HepG2 (cell line): ENCODE data around the gene AHSG. TPM values are rescaled to one million over a fixed set of nuclear protein-coding genes. Genes with fewer than 3 reads are reported as not detected.

ENCODE experiments used
- BRD4 ChIP-seq: sonication (generic); formaldehyde crosslinking; IDR thresholded peaks from 2 replicates; pipeline ENCODE4 v1.4.0; 2020; ENCODE audit warnings: missing genetic modification reagents
- CEBPG ChIP-seq: IDR thresholded peaks from 2 replicates; pipeline ENCODE4 v1.6.1; 2016
- CHD4 ChIP-seq: fragments of 200-600 bp; sonication (generic); IDR thresholded peaks from 2 replicates; pipeline ENCODE4 v1.7.0; 2017; ENCODE audit warnings: mild to moderate bottlenecking, low read length, borderline replicate concordance
- MATR3 ChIP-seq: sonication (generic); formaldehyde crosslinking; IDR thresholded peaks from 2 replicates; pipeline ENCODE4 v1.4.0; 2020; ENCODE audit warnings: missing genetic modification reagents
- MAZ ChIP-seq, 2 experiments: sonication (generic) in 1 of 2; formaldehyde crosslinking in 1 of 2; IDR thresholded peaks; 2 replicates each; pipeline versions ENCODE4 v1.5.0 to v1.6.1; 2012 to 2020; ENCODE audit warnings: low read depth in 2 of 2, mild to moderate bottlenecking in 2 of 2, borderline replicate concordance in 1 of 2, improper control_type of control experiment in 1 of 2, low read length in 1 of 2, missing genetic modification reagents in 1 of 2, moderate library complexity in 1 of 2
- NR2F6 ChIP-seq, 2 experiments: IDR thresholded peaks; 2 replicates each; pipeline ENCODE4 v1.6.1; 2016; ENCODE audit warnings: antibody characterized with exemption in 1 of 2, mild to moderate bottlenecking in 1 of 2
- POLR2A ChIP-seq, 2 experiments: IDR thresholded peaks; 2 replicates each; pipeline ENCODE4 v1.6.1; 2011; ENCODE audit warnings: low read depth in 2 of 2, low read length in 2 of 2, mild to moderate bottlenecking in 1 of 2, moderate library complexity in 1 of 2; ENCODE audit not compliant: insufficient read depth in 1 of 2
- SOX6 ChIP-seq, 2 experiments: fragments of 450-650 bp in 1 of 2; sonication (generic) in 1 of 2; formaldehyde crosslinking in 1 of 2; IDR thresholded peaks; 2 replicates each; pipeline versions ENCODE4 v1.4.0 to v1.6.1; 2017 to 2020; ENCODE audit warnings: antibody characterized with exemption in 1 of 2, mild to moderate bottlenecking in 1 of 2, missing genetic modification reagents in 1 of 2
- ZBTB3 ChIP-seq: sonication (generic); formaldehyde crosslinking; IDR thresholded peaks from 2 replicates; pipeline ENCODE4 v1.4.0; 2020; ENCODE audit warnings: low read depth, mild to moderate bottlenecking, moderate library complexity, missing genetic modification reagents, borderline replicate concordance
- ZNF207 ChIP-seq: fragments of 450-650 bp; IDR thresholded peaks from 2 replicates; pipeline ENCODE4 v1.6.1; 2016; ENCODE audit warnings: antibody characterized with exemption, borderline replicate concordance
- ZNF253 ChIP-seq: sonication (generic); formaldehyde crosslinking; IDR thresholded peaks from 2 replicates; pipeline ENCODE4 v1.8.0; 2022; ENCODE audit warnings: mild to moderate bottlenecking, missing genetic modification reagents, borderline replicate concordance
- ZNF441 ChIP-seq: sonication (generic); formaldehyde crosslinking; IDR thresholded peaks from 2 replicates; pipeline ENCODE4 v1.7.0; 2021; ENCODE audit warnings: missing genetic modification reagents, borderline replicate concordance
- ZNF616 ChIP-seq: sonication (generic); formaldehyde crosslinking; IDR thresholded peaks from 2 replicates; pipeline ENCODE4 v1.5.0; 2020; ENCODE audit warnings: low read depth, mild to moderate bottlenecking, missing genetic modification reagents
- ZNF660 ChIP-seq: sonication (generic); formaldehyde crosslinking; IDR thresholded peaks from 2 replicates; pipeline ENCODE4 v1.5.1; 2020; ENCODE audit warnings: mild to moderate bottlenecking, low read depth, missing genetic modification reagents, borderline replicate concordance
- polyA plus RNA-seq, 8 experiments: library from polyadenylated mRNA; depleted of rRNA in 3 of 8; stranded (reverse) in 7 of 8; unstranded in 1 of 8; fragments of >200 nt; fragmentation: Illumina TruSeq in 4 of 8; extraction: Trizol in 4 of 8; gene quantifications; 2 replicates each; pipeline versions ENCODE4 v1.2.1 to v1.2.3, GENCODE V29; 2011 to 2016; ENCODE audit warnings: low read depth in 4 of 8, missing spikeins in 1 of 8, mixed read lengths in 1 of 8; ENCODE audit not compliant: insufficient read depth in 1 of 8
- total RNA-seq, 5 experiments: library from RNA; depleted of rRNA; stranded (reverse); fragments of >200 nt; fragmentation: Illumina TruSeq; extraction: Trizol; gene quantifications; 2 replicates each; pipeline ENCODE4 v1.2.3, GENCODE V29; 2016; ENCODE audit warnings: low read depth in 1 of 5
- TF ChIP-seq, protein P1 (sequence below): sonication (generic); formaldehyde crosslinking; IDR thresholded peaks from 2 replicates; pipeline ENCODE4 v1.4.0; 2020; ENCODE audit warnings: missing genetic modification reagents, borderline replicate concordance
- TF ChIP-seq, protein P2 (sequence below): sonication (generic); formaldehyde crosslinking; IDR thresholded peaks from 2 replicates; pipeline ENCODE4 v1.8.1; 2023; ENCODE audit warnings: missing genetic modification reagents, mild to moderate bottlenecking, borderline replicate concordance
- TF ChIP-seq, protein P3 (sequence below): sonication (generic); formaldehyde crosslinking; IDR thresholded peaks from 2 replicates; pipeline ENCODE4 v1.4.0; 2020; ENCODE audit warnings: missing genetic modification reagents, mild to moderate bottlenecking, borderline replicate concordance
- TF ChIP-seq, protein P4 (sequence below): sonication (generic); formaldehyde crosslinking; IDR thresholded peaks from 2 replicates; pipeline ENCODE4 v1.5.0; 2020; ENCODE audit warnings: mild to moderate bottlenecking, missing genetic modification reagents, moderate library complexity
- TF ChIP-seq, protein P5 (sequence below): sonication (generic); formaldehyde crosslinking; IDR thresholded peaks from 2 replicates; pipeline ENCODE4 v1.5.1; 2020; ENCODE audit warnings: mild to moderate bottlenecking, missing genetic modification reagents, moderate library complexity

AHSG gene
- total and polyA plus RNA-seq, 2 of the 13 experiments (the other 11 are each of a cell fraction or from before 2014, with no cell fraction given), result 2,043 to 19,152 TPM

DNA sequence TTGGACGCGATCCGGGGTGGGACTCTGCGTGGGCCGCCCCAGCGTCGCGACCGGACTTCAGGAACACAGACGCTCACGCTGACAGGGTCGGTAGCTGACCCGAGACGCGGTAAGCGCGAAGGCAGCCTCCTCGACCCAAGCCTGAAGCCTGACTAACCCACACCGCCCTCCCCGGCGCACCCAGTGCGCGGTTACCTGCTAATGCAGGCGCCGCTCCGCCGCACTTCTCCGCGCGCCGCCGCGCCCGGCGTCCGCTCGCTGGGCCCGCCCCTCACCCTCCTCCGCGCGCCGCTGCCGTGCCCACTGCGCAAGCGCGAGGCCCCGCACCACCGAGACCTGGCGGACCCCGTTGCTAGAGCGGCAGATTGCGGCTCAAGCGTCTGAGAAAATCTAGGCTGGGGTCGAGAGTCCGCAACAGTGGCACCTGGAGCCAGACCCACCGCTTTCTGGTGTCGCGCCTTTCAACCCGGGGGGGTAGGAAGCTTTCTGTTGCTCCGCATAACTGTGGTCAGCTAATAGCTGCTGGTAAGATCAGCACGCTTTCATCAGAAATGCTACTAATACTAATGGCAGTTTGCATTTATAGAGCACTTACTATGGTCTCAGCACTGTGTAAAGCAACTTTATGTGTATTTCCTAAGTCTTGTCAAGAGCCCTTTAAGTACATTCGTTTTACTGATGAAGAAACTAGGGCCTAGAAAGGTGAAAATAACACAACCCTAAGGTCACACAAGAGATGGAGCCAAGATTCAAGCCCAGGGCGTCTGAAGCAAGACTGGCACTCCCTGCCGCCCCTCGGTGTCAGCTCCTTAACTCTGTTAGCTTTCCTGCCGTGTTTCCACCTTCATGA, 45.6 kb upstream of the AHSG start, which contains the start of gene TBCCD1 (continued):
- TF ChIP-seq, protein P1, sequence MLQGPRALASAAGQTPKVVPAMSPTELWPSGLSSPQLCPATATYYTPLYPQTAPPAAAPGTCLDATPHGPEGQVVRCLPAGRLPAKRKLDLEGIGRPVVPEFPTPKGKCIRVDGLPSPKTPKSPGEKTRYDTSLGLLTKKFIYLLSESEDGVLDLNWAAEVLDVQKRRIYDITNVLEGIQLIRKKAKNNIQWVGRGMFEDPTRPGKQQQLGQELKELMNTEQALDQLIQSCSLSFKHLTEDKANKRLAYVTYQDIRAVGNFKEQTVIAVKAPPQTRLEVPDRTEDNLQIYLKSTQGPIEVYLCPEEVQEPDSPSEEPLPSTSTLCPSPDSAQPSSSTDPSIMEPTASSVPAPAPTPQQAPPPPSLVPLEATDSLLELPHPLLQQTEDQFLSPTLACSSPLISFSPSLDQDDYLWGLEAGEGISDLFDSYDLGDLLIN (CRISPR knock-in tag), result no peak
- TF ChIP-seq BRD4 (CRISPR knock-in tag) (peak; percentile 71), ZNF616 (CRISPR knock-in tag) (no peak), NR2F6 (IDR thresholded peaks at IDR 0.05) (peak; percentile 0; the same call in 1 of the 2 replicates), NR2F6 (CRISPR knock-in tag; IDR thresholded peaks at IDR 0.05) (peak; percentile 61), CEBPG (peak; percentile 56), ZNF441 (CRISPR knock-in tag) (peak; percentile 74; the same call in 1 of the 2 replicates), ZNF253 (no peak; the same call in 1 of the 2 replicates), ZNF660 (CRISPR knock-in tag) (no peak), SOX6 (IDR thresholded peaks at IDR 0.05) (no peak), SOX6 (CRISPR knock-in tag; IDR thresholded peaks at IDR 0.05) (peak; percentile 68), CHD4 (no peak), POLR2A (IDR thresholded peaks at IDR 0.05; ENCODE audit: insufficient read depth in 1 of 2, low read depth in 2 of 2, low read length in 2 of 2) (peak; percentile 93 to 97), MAZ (IDR thresholded peaks at IDR 0.05; ENCODE audit: borderline replicate concordance, low read depth, low read length) (peak; percentile 32; the same call in 1 of the 2 replicates), MAZ (CRISPR knock-in tag; IDR thresholded peaks at IDR 0.05; ENCODE audit: low read depth) (peak; percentile 65), ZBTB3 (CRISPR knock-in tag) (no peak; the same call in 1 of the 2 replicates), ZNF207 (no peak), MATR3 (CRISPR knock-in tag) (no peak)
- TF ChIP-seq, protein P2, sequence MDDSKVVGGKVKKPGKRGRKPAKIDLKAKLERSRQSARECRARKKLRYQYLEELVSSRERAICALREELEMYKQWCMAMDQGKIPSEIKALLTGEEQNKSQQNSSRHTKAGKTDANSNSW (CRISPR knock-in tag), result no peak; the same call in 1 of the 2 replicates
- TF ChIP-seq, protein P3, sequence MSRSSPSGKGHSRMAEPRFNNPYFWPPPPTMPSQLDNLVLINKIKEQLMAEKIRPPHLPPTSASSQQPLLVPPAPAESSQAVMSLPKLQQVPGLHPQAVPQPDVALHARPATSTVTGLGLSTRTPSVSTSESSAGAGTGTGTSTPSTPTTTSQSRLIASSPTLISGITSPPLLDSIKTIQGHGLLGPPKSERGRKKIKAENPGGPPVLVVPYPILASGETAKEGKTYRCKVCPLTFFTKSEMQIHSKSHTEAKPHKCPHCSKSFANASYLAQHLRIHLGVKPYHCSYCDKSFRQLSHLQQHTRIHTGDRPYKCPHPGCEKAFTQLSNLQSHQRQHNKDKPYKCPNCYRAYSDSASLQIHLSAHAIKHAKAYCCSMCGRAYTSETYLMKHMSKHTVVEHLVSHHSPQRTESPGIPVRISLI (CRISPR knock-in tag), result peak; percentile 54; the same call in 1 of the 2 replicates
- TF ChIP-seq, protein P4, sequence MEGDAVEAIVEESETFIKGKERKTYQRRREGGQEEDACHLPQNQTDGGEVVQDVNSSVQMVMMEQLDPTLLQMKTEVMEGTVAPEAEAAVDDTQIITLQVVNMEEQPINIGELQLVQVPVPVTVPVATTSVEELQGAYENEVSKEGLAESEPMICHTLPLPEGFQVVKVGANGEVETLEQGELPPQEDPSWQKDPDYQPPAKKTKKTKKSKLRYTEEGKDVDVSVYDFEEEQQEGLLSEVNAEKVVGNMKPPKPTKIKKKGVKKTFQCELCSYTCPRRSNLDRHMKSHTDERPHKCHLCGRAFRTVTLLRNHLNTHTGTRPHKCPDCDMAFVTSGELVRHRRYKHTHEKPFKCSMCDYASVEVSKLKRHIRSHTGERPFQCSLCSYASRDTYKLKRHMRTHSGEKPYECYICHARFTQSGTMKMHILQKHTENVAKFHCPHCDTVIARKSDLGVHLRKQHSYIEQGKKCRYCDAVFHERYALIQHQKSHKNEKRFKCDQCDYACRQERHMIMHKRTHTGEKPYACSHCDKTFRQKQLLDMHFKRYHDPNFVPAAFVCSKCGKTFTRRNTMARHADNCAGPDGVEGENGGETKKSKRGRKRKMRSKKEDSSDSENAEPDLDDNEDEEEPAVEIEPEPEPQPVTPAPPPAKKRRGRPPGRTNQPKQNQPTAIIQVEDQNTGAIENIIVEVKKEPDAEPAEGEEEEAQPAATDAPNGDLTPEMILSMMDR (CRISPR knock-in tag), result no peak
- TF ChIP-seq, protein P5, sequence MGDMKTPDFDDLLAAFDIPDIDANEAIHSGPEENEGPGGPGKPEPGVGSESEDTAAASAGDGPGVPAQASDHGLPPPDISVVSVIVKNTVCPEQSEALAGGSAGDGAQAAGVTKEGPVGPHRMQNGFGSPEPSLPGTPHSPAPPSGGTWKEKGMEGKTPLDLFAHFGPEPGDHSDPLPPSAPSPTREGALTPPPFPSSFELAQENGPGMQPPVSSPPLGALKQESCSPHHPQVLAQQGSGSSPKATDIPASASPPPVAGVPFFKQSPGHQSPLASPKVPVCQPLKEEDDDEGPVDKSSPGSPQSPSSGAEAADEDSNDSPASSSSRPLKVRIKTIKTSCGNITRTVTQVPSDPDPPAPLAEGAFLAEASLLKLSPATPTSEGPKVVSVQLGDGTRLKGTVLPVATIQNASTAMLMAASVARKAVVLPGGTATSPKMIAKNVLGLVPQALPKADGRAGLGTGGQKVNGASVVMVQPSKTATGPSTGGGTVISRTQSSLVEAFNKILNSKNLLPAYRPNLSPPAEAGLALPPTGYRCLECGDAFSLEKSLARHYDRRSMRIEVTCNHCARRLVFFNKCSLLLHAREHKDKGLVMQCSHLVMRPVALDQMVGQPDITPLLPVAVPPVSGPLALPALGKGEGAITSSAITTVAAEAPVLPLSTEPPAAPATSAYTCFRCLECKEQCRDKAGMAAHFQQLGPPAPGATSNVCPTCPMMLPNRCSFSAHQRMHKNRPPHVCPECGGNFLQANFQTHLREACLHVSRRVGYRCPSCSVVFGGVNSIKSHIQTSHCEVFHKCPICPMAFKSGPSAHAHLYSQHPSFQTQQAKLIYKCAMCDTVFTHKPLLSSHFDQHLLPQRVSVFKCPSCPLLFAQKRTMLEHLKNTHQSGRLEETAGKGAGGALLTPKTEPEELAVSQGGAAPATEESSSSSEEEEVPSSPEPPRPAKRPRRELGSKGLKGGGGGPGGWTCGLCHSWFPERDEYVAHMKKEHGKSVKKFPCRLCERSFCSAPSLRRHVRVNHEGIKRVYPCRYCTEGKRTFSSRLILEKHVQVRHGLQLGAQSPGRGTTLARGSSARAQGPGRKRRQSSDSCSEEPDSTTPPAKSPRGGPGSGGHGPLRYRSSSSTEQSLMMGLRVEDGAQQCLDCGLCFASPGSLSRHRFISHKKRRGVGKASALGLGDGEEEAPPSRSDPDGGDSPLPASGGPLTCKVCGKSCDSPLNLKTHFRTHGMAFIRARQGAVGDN, result peak; percentile 83
